Measurements from ENCODE around the gene AMBRA1.
A peak's percentile ranks its signal among the peaks of the same experiment; 100 is the strongest.

The AMBRA1 gene

GRCh38 chr11:46477136-46477535 is 116.7 kb downstream of the AMBRA1 start:
- Histone ChIP-seq H3K27me3 (ENCODE audit: insufficient read depth, low read depth) (no peaks in the 10 kb centered on the region), H4K20me1 (ENCODE audit: insufficient read depth) (no peaks in the 10 kb centered on the region), H2AFZ (ENCODE audit: low read depth) (no peak overlapping the region), H3K9ac (no peak overlapping the region), H3K4me3 (IDR thresholded peaks at IDR 0.05; ENCODE audit: insufficient read depth, low read depth, low read length) (no peak overlapping the region), H3K4me2 (no peak overlapping the region), H3K79me2 (ENCODE audit: insufficient read depth, low read depth) (no peaks in the 10 kb centered on the region), H3K27ac (no peak overlapping the region), H3K36me3 (ENCODE audit: insufficient read depth) (no peaks in the 10 kb centered on the region), H3K4me1 (ENCODE audit: low read depth, poor library complexity, severe bottlenecking) (peaks cover 20% of the 10 kb centered on the region)
- TF ChIP-seq CTCF (conservative IDR thresholded peaks at IDR 0.05; ENCODE audit: low read depth, low read length) = no peak

DNA sequence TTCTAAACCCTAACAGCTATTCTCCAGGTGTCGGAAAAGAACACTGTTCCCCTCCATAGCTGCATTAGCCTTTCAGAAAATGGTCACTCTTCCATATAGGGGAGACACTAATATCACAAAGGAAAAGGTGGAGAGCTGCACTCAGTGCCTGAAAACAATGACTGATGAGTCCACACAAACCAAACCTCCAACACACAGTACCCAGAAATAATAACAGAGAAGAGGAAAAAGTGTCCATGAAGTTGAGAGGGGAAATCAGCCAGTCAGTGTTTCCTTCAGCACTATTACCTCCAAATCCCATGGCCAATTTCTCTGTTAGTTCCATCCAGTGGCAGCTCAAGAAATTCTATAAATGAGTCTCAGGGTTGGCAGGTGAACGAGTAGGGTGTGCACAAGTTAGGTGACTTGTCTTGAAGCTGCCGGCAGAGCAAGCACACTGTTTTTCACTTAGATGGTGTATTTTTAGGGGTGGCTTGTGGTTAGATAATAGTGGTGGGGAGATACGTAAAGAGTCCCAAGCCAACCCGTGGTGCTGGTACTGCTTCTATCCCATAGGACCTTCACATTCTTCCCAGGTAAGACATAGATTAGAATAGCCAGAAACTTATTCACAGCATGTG is 117.8 kb downstream of the AMBRA1 start:
- Histone ChIP-seq H3K36me3 (ENCODE audit: insufficient read depth) (no peaks in the 10 kb centered on the region), H3K27me3 (ENCODE audit: insufficient read depth, low read depth) (no peaks in the 10 kb centered on the region), H3K4me1 (ENCODE audit: low read depth, poor library complexity, severe bottlenecking) (peaks cover 20% of the 10 kb centered on the region), H3K79me2 (ENCODE audit: insufficient read depth, low read depth) (no peaks in the 10 kb centered on the region), H3K4me2 (peak overlapping the region; percentile 3; the same call in 1 of the 2 replicates), H3K4me3 (IDR thresholded peaks at IDR 0.05; ENCODE audit: insufficient read depth, low read depth, low read length) (no peak overlapping the region), H4K20me1 (ENCODE audit: insufficient read depth) (no peaks in the 10 kb centered on the region), H2AFZ (ENCODE audit: low read depth) (no peak overlapping the region), H3K9ac (no peak overlapping the region), H3K27ac (peak overlapping the region; percentile 8; the same call in 1 of the 2 replicates)
- TF ChIP-seq CTCF (conservative IDR thresholded peaks at IDR 0.05; ENCODE audit: low read depth, low read length) = no peak

DNA sequence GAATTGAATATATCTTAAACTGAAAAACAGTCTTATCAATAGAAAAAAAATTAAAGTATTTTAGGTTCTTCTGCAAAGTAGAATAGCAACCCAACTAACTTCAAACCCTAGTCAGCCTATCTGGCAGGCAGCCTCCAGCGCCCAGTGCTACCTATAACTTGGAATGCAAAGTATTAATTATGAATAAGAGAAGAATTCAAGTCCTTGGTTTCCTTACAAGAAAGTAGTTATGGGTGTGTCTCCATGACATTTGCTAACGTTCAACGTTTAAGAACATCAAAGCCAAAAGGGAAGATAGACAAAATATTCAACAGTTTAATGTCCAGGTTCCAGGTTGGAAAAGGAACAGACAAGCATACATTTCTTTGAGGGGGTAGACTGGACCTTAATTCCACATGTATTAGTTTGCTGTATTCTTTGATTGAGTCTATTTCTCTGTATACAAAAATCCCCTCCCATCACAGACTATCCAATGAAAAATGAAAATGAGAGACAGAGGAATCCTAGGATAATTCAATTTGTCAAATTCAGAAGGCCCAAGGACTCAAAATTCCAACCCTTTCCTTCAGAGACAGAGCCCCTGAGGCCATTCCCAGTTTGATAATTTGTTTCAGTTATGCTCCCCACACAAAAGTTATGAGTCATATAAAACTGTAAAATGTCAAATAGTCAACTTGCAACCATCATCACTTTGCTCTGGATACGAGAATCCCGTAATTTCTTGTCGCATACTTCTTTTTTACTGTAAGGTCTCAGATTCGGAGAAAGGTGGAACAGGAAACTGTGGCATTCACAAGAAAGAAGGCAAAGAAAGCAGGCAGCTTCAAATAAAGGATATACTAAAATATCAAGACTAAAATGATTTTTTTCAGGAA is 118.5 kb downstream of the AMBRA1 start:
- H3K27ac ChIP-seq = no peak overlapping the region; the same call in 1 of the 2 replicates
- H3K79me2 ChIP-seq (ENCODE audit: insufficient read depth, low read depth) = no peaks in the 10 kb centered on the region
- H3K4me1 ChIP-seq (ENCODE audit: low read depth, poor library complexity, severe bottlenecking) = peaks cover 20% of the 10 kb centered on the region
- no peaks in the 10 kb centered on the region for H3K36me3 ChIP-seq (ENCODE audit: insufficient read depth)
- no peak for TF ChIP-seq CTCF (conservative IDR thresholded peaks at IDR 0.05; ENCODE audit: low read depth, low read length)
- H3K4me2 ChIP-seq = no peak overlapping the region
- no peak overlapping the region for H3K4me3 ChIP-seq (IDR thresholded peaks at IDR 0.05; ENCODE audit: insufficient read depth, low read depth, low read length)
- H3K27me3 ChIP-seq (ENCODE audit: insufficient read depth, low read depth) = no peaks in the 10 kb centered on the region
- H4K20me1 ChIP-seq (ENCODE audit: insufficient read depth) = no peaks in the 10 kb centered on the region
- H3K9ac ChIP-seq = no peak overlapping the region
- no peak overlapping the region for H2AFZ ChIP-seq (ENCODE audit: low read depth)

- H3K4me3 ChIP-seq (IDR thresholded peaks at IDR 0.05; ENCODE audit: insufficient read depth, low read depth, low read length) = no peak overlapping the region
- no peak overlapping the region for H3K9ac ChIP-seq
- no peak overlapping the region for H3K27ac ChIP-seq
- no peaks in the 10 kb centered on the region for H4K20me1 ChIP-seq (ENCODE audit: insufficient read depth)
- no peak overlapping the region for H3K4me2 ChIP-seq
- H3K4me1 ChIP-seq (ENCODE audit: low read depth, poor library complexity, severe bottlenecking) = peaks cover 20% of the 10 kb centered on the region
- H3K27me3 ChIP-seq (ENCODE audit: insufficient read depth, low read depth) = no peaks in the 10 kb centered on the region
- no peaks in the 10 kb centered on the region for H3K36me3 ChIP-seq (ENCODE audit: insufficient read depth)
- no peaks in the 10 kb centered on the region for H3K79me2 ChIP-seq (ENCODE audit: insufficient read depth, low read depth)
- H2AFZ ChIP-seq (ENCODE audit: low read depth) = no peak overlapping the region
- TF ChIP-seq CTCF (conservative IDR thresholded peaks at IDR 0.05; ENCODE audit: low read depth, low read length) = no peak
Observed at GRCh38 chr11:46472662-46472994, 121.2 kb downstream of the AMBRA1 start.

Measured in KMS-11 (cell line).